Testis (tissue), 2 donors: ENCODE results near the gene EXOC4.

Experiments used
- CTCF ChIP-seq, 3 experiments: fragments of 450-650 bp in 2 of 3; fragments of 200-600 bp in 1 of 3; sonication (generic) in 1 of 3; IDR thresholded peaks; one replicate each; pipeline ENCODE4 v1.5.1; 2016 to 2019; ENCODE audit warnings: antibody characterized with exemption in 3 of 3, mild to moderate bottlenecking in 2 of 3, moderate library complexity in 1 of 3
- POLR2A ChIP-seq: fragments of 450-650 bp; IDR thresholded peaks from one replicate; pipeline ENCODE4 v1.6.1; 2017; ENCODE audit warnings: antibody characterized with exemption, mild to moderate bottlenecking, moderate library complexity

- TF ChIP-seq POLR2A (no peak), CTCF (IDR thresholded peaks at IDR 0.05) (peak in 1 of 3 experiments; percentile 4)
Measured at GRCh38 chr7:134016942-134017303, 764.0 kb downstream of the EXOC4 start.
